Erythroblast (primary cell): Measurements from ENCODE around the gene KIT.

ENCODE experiments used
- GATA1 ChIP-seq: IDR thresholded peaks from 2 replicates; pipeline ENCODE4 v1.6.1; 2011; ENCODE audit warnings: low read depth, mild to moderate bottlenecking, control low read depth, low read length, moderate library complexity
- POLR2A ChIP-seq: IDR thresholded peaks from 2 replicates; pipeline ENCODE4 v1.6.1; 2011; ENCODE audit warnings: mild to moderate bottlenecking, low read length

GRCh38 chr4:54626113-54626512 is 31.6 kb upstream of the KIT start:
- no peak for TF ChIP-seq POLR2A
- TF ChIP-seq GATA1, result no peak
